Heart left ventricle (tissue), 13 donors: Measurements from ENCODE around the gene CENPV.

ENCODE experiments used
- POLR2A ChIP-seq, 2 donors: fragments of 450-650 bp; IDR thresholded peaks; one replicate each; pipeline ENCODE4 v1.6.1; 2017; ENCODE audit warnings: antibody characterized with exemption in 2 of 2, mild to moderate bottlenecking in 2 of 2, moderate library complexity in 2 of 2
- TF ChIP-seq, protein P1 (sequence below), 12 donors: fragments of 200-600 bp; sonication (generic) in 4 of 12; IDR thresholded peaks; one replicate each; pipeline versions ENCODE4 v1.5.0 to v1.8.0; 2018 to 2022; ENCODE audit warnings: antibody characterized with exemption in 12 of 12, mild to moderate bottlenecking in 5 of 12
- donor health status: ischemic (EF 13 %, LVEDD 7.1; RV severe dilation, severe dysfunction).
- donor health status: DM: no; HTN: yes; CAD: no.
- donor health status: DM: no; HTN: no; CAD: no.
- donor health status: ischemic (EF 25% LVEDD 6.9; RV normal size, moderate dysfunction).
- donor health status: ischemic (EF 25% LVEDD 5.7; RV mildly dilated, moderate dysfunction).
- donor health status: ischemic (EF 35%, LVEDD 5.7; RV mildly dilated, moderate dysfunction).
- donor health status: nonischemic (EF 11% LVEDD 7.7; RV severe dilation, severe dysfunction).
- donor health status: DM: yes; HTN: yes; CAD: no.
- donor health status: PGD.
- donor health status: ischemic (EF 29% LVEDD 5.4; RV normal size, mild dysfunction).
- donor health status: nonischemic (EF 23%, LVEDD 6.1; RV moderate dilation, normal function).

DNA sequence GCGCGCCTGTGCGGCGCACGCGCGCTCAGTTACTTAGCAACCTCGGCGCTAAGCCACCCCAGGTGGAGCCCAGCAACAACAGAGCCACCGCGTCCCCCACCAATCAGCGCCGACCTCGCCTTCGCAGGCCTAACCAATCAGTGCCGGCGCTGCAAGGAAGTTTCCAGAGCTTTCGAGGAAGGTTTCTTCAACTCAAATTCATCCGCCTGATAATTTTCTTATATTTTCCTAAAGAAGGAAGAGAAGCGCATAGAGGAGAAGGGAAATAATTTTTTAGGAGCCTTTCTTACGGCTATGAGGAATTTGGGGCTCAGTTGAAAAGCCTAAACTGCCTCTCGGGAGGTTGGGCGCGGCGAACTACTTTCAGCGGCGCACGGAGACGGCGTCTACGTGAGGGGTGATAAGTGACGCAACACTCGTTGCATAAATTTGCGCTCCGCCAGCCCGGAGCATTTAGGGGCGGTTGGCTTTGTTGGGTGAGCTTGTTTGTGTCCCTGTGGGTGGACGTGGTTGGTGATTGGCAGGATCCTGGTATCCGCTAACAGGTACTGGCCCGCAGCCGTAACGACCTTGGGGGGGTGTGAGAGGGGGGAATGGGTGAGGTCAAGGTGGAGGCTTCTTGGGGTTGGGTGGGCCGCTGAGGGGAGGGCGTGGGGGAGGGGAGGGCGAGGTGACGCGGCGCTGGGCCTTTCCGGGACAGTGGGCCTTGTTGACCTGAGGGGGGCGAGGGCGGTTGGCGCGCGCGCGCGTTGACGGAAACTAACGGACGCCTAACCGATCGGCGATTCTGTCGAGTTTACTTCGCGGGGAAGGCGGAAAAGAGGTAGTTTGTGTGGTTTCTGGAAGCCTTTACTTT lies 27.6 kb upstream of the CENPV start, which contains the start of gene UBB:
- TF ChIP-seq, protein P1, sequence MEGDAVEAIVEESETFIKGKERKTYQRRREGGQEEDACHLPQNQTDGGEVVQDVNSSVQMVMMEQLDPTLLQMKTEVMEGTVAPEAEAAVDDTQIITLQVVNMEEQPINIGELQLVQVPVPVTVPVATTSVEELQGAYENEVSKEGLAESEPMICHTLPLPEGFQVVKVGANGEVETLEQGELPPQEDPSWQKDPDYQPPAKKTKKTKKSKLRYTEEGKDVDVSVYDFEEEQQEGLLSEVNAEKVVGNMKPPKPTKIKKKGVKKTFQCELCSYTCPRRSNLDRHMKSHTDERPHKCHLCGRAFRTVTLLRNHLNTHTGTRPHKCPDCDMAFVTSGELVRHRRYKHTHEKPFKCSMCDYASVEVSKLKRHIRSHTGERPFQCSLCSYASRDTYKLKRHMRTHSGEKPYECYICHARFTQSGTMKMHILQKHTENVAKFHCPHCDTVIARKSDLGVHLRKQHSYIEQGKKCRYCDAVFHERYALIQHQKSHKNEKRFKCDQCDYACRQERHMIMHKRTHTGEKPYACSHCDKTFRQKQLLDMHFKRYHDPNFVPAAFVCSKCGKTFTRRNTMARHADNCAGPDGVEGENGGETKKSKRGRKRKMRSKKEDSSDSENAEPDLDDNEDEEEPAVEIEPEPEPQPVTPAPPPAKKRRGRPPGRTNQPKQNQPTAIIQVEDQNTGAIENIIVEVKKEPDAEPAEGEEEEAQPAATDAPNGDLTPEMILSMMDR (IDR thresholded peaks at IDR 0.05) = peak in 3 of 12 donors; percentile 10 to 17 (median 13)
- TF ChIP-seq POLR2A (IDR thresholded peaks at IDR 0.05) = peak; percentile 70 to 97
